ENCODE data around the gene GRK3.

The GRK3 gene

DNA sequence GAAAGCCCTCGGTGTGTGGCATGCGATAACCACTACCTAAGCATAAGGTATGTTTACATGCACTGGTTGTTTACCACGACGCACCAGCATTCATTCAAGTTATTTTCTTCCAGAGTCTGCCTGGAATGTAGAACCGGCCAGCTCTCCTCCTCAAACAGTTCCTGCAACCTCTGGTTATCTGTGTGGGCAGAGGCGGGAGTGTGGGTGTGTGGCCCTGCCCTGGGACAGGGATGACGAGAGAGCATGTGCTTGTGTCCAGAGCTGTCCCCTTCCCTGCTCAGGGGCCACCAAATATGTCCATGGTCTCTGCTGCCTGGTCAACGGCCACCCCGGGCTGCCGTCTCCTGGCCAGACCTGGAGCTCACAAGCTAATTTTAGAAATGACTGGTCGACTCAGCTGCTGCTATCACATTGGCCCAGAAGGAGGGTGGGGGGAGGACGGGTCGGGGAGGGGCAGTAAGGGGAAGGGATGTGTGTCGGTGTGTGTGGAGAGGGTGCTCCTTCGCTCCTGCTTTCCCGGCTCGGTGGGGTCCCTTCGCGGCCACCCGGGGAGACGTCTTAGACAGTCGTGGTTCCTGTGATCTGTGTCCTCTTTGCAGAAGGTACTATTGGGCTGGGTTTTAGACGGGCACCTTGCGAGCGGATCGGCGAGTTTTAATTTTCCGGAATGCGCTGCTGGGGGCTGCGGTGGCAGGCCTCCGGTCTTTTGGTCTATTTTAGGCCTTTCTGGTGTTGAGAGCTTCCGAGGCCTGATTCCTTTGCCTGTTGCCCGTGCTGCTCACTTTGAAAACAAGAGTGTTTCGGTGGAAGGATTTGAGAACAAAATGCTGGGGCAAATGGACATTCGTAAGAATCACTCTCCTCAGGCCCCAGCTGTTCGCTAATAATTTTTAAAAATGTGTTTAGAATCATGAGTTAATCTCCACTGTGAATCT is 177.5 kb downstream of the GRK3 start, which contains the start of gene MYO18B:
MYO18B (plus strand) TSS at position 497 of the 935 bp plus-strand sequence. CDS start 18,905 bp downstream, outside the sequence.
- peak; percentile 24 to 53 for DNase-seq

GRCh38 chr22:25742918-25743708 is 178.6 kb downstream of the GRK3 start:
- no peak for DNase-seq

DNA sequence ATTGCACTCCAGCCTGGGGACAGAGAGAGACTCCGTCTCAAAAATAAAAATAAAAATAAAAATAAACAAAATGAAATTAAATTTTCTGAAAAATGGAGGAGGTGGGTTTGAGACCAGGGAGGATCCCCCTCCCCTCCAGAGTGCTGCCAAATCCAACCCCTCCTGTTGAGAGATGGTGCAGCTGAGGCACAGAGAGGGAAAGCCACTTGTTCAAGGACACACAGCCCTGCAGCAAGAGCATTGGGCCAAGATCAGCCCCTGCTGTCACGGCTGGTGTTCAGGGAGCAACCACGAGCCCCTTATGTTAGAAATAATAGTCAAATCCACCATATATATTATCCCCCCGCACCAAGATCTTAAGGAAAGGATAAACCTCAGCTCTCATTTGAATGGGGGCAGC is 180.2 kb downstream of the GRK3 start:
- DNase-seq: no peak

DNA sequence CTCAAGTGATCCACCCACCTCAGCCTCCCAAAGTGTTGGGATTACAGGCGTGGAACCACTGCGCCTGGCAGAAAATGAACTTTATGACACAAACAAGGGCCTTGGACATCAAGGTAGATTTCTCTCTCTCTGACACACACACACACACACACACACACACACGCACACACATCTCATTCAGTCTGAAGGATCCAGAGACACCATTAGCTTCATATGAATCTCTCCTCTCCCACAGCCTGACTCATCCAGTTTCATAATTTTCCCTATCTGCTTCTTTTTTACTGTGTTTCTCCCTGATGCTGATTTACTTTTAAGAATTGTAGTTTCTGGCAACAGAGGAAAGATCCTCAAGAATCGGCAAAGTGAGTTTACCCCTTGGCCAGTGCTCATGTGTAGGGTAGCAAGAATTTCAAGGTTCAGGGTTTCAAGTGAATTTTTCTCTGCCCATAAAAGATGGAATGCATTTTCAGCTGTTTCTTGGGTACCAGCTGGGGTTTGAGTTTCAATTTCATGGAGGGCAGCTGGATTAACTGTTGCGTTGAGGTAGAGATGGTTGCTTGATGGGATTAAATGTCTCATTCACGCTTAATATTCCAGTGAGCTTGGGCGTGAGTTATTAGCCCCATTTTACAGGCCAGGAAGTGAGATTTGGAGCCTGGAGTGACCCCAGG is 181.0 kb downstream of the GRK3 start:
- peak in 1 of 2 donors; percentile 24 for DNase-seq

DNA sequence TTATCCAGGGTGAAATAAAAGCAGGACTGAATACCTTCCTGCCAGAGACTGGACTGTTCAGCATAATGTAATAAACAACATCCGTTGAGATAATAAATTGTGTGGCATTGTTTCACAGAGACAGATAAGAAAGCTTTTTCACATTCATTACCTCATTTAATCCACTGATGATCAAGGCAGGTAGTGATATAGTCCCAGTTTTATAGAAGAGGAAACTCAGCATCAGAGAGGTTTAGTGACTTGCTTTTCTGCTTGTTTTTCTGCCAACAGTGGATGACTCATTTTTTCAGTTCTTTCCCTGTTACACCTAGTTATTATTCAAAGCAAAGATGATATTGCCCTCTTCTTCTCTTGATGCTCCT is 181.5 kb downstream of the GRK3 start:
- no peak for DNase-seq

GRCh38 chr22:25747245-25747944 is 182.9 kb downstream of the GRK3 start:
- peak; percentile 75 to 86 for DNase-seq

GRCh38 chr22:25748140-25748539 is 183.7 kb downstream of the GRK3 start:
- peak; percentile 71 for DNase-seq

GRCh38 chr22:25748704-25749103 is 184.2 kb downstream of the GRK3 start:
- no peak for DNase-seq

GRCh38 chr22:25749420-25750169 is 185.1 kb downstream of the GRK3 start:
- DNase-seq: no peak

GRCh38 chr22:25750569-25751173 is 186.2 kb downstream of the GRK3 start:
- DNase-seq: peak in 1 of 2 donors; percentile 29

GRCh38 chr22:25751174-25751581 is 186.7 kb downstream of the GRK3 start:
- DNase-seq: no peak

- DNase-seq: no peak
Measured at GRCh38 chr22:25752615-25753214, 188.2 kb downstream of the GRK3 start.

GRCh38 chr22:25753252-25753651 is 188.8 kb downstream of the GRK3 start:
- DNase-seq: no peak

GRCh38 chr22:25754527-25755202 is 190.2 kb downstream of the GRK3 start:
- DNase-seq: no peak

DNA sequence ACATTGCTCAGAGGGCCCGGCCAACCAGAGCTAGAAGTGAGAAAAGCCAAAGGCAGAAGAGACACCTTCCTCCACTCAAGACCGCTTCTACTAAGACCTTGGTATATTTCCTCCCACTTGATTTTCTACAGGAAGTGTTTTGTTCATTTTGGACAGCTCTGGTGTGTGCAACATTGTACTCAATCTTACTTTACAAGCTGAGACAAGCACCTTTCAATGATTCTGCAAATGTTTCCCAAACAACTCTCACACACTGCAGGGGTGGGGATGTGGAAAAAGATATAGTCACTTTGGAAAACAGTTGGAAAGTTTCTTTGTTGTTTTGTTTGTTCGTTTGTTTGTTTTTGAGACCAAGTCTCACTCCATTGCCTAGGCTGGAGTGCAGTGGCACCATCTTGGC is 193.2 kb downstream of the GRK3 start:
- peak; percentile 28 to 39 for DNase-seq

DNA sequence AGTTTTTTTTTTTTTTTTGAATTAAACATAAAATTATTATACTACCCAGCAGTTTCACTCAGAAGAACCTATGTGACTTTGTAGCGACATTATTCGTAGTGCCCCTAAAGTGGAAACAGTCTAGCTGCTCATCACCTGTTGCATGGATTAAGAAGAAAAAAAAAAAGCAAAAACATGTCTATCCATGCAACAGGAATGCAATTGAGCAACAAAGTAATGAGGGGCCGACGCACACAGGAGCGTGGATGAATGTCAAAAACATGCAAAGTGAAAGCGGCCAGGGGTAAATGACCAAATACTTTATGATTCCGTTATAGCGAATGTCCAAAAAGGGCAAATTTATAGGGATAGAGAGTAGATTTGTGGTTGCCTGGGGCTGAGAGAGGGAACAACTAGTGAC is 193.8 kb downstream of the GRK3 start:
- no peak for DNase-seq

DNA sequence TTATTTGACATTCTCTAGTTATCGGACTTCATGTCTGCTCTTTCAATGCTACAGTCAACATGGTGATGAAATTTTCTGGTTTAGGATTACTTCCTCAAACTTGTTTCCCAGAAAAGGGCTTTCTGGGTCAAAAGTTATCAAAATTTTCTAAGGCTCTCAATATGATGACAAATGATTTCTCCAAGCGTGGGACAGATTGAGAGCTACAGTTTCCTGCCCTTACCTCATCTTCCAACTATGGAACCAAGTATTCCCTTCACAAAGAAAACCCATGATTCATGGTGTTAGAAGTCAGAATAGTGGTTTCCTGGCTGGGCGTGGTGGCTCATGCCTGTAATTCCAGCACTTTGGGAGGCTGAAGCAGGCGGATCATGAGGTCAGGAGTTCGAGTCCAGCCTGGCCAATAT is 195.4 kb downstream of the GRK3 start:
- DNase-seq: peak; percentile 93 to 98

DNA sequence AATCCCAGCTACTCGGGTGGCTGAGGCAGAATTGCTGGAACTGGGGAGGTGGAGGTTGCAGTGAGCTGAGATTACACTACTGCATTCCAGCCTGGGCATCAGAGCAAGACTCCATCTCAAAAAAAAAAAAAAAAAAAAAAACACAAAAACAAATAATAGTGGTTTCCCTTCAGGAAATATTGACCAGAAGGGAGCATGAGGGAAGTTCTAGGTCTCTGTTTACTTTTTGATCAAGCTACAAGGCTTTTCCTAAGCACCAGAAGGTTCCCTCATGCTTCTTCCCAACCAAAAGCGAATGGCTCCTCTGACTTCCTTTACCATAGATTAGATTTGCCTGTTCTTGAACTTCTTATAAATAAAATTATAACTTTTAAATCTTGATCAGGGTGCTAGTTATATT is 195.8 kb downstream of the GRK3 start:
- no peak for DNase-seq

- DNase-seq: no peak
Measured at GRCh38 chr22:25760848-25761595, 196.5 kb downstream of the GRK3 start.

- DNase-seq: no peak
Measured at GRCh38 chr22:25762147-25762546, 197.7 kb downstream of the GRK3 start.

Data from inflammatory macrophage treated with lipopolysaccharide for 1 hour (primary cell).